GM19468 (cell line): Measurements from ENCODE around the gene EWSR1.
"Not testable (repeated sequence)": the region's sequence is repeated elsewhere in the genome, so short reads cannot be mapped to it uniquely, and the experiment has no call there.

Source experiments
- ATAC-seq: cut with Tn5 transposase; IDR thresholded peaks from one replicate; pipeline ENCODE4 v1.9.1; 2021; ENCODE audit warnings: mild to moderate bottlenecking, moderate library complexity, moderate number of reproducible peaks; ENCODE audit not compliant: unreplicated experiment; ENCODE audit errors: extremely low read depth

Gene EWSR1

GRCh38 chr22:29247891-29248290 lies 20.2 kb upstream of the EWSR1 start:
- not testable (repeated sequence) for ATAC-seq

- no peak for ATAC-seq
Observed at GRCh38 chr22:29251265-29251664, 16.8 kb upstream of the EWSR1 start.

- ATAC-seq: no peak
Observed at GRCh38 chr22:29251981-29252911, 15.8 kb upstream of the EWSR1 start.

- no peak for ATAC-seq
Observed at GRCh38 chr22:29253561-29254285, 14.3 kb upstream of the EWSR1 start.

- no peak for ATAC-seq
Observed at GRCh38 chr22:29254286-29254660, 13.8 kb upstream of the EWSR1 start.

GRCh38 chr22:29255064-29255621 lies 12.9 kb upstream of the EWSR1 start:
- no peak for ATAC-seq

- ATAC-seq: no peak
Observed at GRCh38 chr22:29256606-29257325, 11.3 kb upstream of the EWSR1 start.

- no peak for ATAC-seq
Observed at GRCh38 chr22:29257751-29258181, 10.3 kb upstream of the EWSR1 start.

- ATAC-seq: no peak
Observed at GRCh38 chr22:29258407-29259252, 9.4 kb upstream of the EWSR1 start.

GRCh38 chr22:29259253-29259899 lies 8.7 kb upstream of the EWSR1 start:
- ATAC-seq: no peak

GRCh38 chr22:29260031-29260560 lies 8.0 kb upstream of the EWSR1 start:
- ATAC-seq: no peak

GRCh38 chr22:29260601-29261315 lies 7.3 kb upstream of the EWSR1 start:
- no peak for ATAC-seq

GRCh38 chr22:29263791-29264276 lies 4.2 kb upstream of the EWSR1 start:
- ATAC-seq: no peak

GRCh38 chr22:29265305-29265704 lies 2.8 kb upstream of the EWSR1 start:
- ATAC-seq: no peak

- no peak for ATAC-seq
Observed at GRCh38 chr22:29265929-29266328, 2.1 kb upstream of the EWSR1 start.

- no peak for ATAC-seq
Observed at GRCh38 chr22:29266564-29267461, 1.3 kb upstream of the EWSR1 start.

GRCh38 chr22:29267462-29267857 lies 608 bp upstream of the EWSR1 start:
- no peak for ATAC-seq
